Panc1 (cell line): ENCODE results near the gene TBC1D3G.
"Not testable (repeated sequence)": the region's sequence is repeated elsewhere in the genome, so short reads cannot be mapped to it uniquely, and the experiment has no call there.

ENCODE experiments used
- POLR2AphosphoS5 ChIP-seq: IDR thresholded peaks from 2 replicates; pipeline ENCODE4 v1.6.1; 2012; ENCODE audit warnings: mild to moderate bottlenecking, low read depth, low read length, moderate library complexity
- TCF7L2 ChIP-seq: IDR thresholded peaks from 2 replicates; pipeline ENCODE4 v1.6.1; 2011; ENCODE audit warnings: mild to moderate bottlenecking, low read depth, low read length, inconsistent platforms
- TF ChIP-seq, protein P1 (sequence below): fragments of 450-650 bp; IDR thresholded peaks from 2 replicates; pipeline ENCODE4 v1.5.1; 2017; ENCODE audit warnings: mild to moderate bottlenecking

- TF ChIP-seq, protein P1, sequence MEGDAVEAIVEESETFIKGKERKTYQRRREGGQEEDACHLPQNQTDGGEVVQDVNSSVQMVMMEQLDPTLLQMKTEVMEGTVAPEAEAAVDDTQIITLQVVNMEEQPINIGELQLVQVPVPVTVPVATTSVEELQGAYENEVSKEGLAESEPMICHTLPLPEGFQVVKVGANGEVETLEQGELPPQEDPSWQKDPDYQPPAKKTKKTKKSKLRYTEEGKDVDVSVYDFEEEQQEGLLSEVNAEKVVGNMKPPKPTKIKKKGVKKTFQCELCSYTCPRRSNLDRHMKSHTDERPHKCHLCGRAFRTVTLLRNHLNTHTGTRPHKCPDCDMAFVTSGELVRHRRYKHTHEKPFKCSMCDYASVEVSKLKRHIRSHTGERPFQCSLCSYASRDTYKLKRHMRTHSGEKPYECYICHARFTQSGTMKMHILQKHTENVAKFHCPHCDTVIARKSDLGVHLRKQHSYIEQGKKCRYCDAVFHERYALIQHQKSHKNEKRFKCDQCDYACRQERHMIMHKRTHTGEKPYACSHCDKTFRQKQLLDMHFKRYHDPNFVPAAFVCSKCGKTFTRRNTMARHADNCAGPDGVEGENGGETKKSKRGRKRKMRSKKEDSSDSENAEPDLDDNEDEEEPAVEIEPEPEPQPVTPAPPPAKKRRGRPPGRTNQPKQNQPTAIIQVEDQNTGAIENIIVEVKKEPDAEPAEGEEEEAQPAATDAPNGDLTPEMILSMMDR = not testable (repeated sequence)
- TF ChIP-seq POLR2AphosphoS5, TCF7L2: not testable (repeated sequence)
These were observed 38.8 kb downstream of the TBC1D3G start for GRCh38 chr17:36362496-36362895.
